PC-9 (cell line): Measurements from ENCODE around the gene DAND5.

Source experiments
- EZH2 ChIP-seq: fragments of 200-600 bp; sonication (generic); IDR thresholded peaks from 2 replicates; pipeline ENCODE4 v1.8.0; 2017; ENCODE audit warnings: antibody characterized with exemption, low read depth
- TF ChIP-seq, protein P1 (sequence below): fragments of 200-600 bp; sonication (generic); conservative IDR thresholded peaks from 2 replicates; pipeline ENCODE4 v1.6.1; 2017; ENCODE audit warnings: mixed run types, antibody characterized with exemption, mild to moderate bottlenecking, moderate library complexity

DNA sequence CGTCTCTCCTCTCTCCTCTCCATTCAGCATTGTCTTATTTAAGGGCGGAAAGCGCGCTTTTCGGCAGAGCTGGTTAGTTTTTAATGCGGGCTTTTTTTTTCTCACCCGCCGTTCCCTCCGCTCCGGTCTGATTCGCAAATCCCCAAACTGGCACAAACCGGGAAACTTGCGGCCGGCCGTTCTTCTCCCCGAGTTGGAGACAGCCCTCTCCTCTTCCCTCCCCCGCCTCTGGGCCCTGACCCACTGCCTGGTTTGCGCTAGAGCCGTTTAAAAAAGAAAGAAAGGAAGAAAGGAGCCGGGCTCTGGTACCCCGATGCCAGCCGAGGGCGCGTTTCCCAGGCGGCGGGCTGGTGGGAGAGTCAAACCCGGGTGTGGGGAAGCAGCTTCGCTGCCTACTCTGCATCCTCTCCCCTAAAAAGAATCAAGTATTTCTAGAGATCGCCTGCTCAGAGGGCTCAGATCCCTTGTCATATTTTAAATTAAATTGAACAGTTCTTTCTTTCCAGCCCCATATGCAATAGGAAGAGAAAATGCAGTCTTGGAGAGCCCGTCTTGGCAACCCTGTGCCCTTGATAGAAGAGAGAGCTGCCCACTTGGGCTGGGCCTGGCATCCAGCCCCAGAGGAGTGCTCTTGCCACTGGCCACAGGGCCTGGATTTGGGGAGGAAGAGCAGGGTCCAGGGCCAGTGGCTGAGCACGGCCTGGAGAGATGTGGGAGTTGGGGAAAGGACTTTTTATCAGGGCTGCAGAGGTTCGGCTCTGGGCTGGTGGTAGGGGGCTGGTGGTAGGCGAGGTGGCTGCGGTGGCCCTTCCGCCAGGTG is 44.9 kb downstream of the DAND5 start:
- TF ChIP-seq, protein P1, sequence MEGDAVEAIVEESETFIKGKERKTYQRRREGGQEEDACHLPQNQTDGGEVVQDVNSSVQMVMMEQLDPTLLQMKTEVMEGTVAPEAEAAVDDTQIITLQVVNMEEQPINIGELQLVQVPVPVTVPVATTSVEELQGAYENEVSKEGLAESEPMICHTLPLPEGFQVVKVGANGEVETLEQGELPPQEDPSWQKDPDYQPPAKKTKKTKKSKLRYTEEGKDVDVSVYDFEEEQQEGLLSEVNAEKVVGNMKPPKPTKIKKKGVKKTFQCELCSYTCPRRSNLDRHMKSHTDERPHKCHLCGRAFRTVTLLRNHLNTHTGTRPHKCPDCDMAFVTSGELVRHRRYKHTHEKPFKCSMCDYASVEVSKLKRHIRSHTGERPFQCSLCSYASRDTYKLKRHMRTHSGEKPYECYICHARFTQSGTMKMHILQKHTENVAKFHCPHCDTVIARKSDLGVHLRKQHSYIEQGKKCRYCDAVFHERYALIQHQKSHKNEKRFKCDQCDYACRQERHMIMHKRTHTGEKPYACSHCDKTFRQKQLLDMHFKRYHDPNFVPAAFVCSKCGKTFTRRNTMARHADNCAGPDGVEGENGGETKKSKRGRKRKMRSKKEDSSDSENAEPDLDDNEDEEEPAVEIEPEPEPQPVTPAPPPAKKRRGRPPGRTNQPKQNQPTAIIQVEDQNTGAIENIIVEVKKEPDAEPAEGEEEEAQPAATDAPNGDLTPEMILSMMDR = no peak
- no peak for TF ChIP-seq EZH2
